ENCODE results near the gene GALNT7. TPM values are rescaled to one million over a fixed set of nuclear protein-coding genes. Genes with fewer than 3 reads are reported as not detected.

Gene GALNT7
- total and polyA plus RNA-seq, 2 donors (not counting 3 experiments of a cell fraction or from before 2014, with no cell fraction given), result 19.6 to 54.6 TPM

GRCh38 chr4:173274744-173275143 lies 106.1 kb downstream of the GALNT7 start:
- H3K4me3 ChIP-seq (replicated peaks in 1 of 3; ENCODE audit: insufficient read depth in 1 of 3, low read depth in 1 of 3, low read length in 3 of 3), result no peak overlapping the region
- POLR2A ChIA-PET, result no interaction called here
- FAIRE-seq (no peak), DNase-seq (ENCODE audit: low read depth, low spot score) (no peak)
- intact Hi-C loops (cut with micrococcal nuclease), result no loop called here
- H3K27ac ChIP-seq (ENCODE audit: insufficient read depth, low read depth, low read length), result no peak overlapping the region
- H3K4me1 ChIP-seq (ENCODE audit: control insufficient read depth, extremely low read depth, insufficient read depth, low read length), result no peaks in the 10 kb centered on the region
- dilution Hi-C loops (cut with MboI; ENCODE audit: extremely low pct_ligation_motif_present, low sequenced_read_pairs), result no loop called here
- H3K9me3 ChIP-seq (replicated peaks; ENCODE audit: control insufficient read depth, insufficient read depth, low read length), result no peaks in the 10 kb centered on the region
- no peaks in the 10 kb centered on the region for H3K36me3 ChIP-seq (ENCODE audit: control insufficient read depth in 2 of 2, extremely low read depth in 1 of 2, insufficient read depth in 2 of 2, low read length in 2 of 2)
- H2AFZ ChIP-seq (ENCODE audit: low read depth, low read length), result no peak overlapping the region
- no peaks in the 10 kb centered on the region for H3K9me1 ChIP-seq (replicated peaks; ENCODE audit: control insufficient read depth, extremely low read depth, insufficient read depth, low read length)
- TF ChIP-seq FOS (IDR thresholded peaks at IDR 0.05; ENCODE audit: borderline replicate concordance, insufficient read depth, low read length), result no peak
- no peak for TF ChIP-seq EZH2 (IDR thresholded peaks at IDR 0.05; ENCODE audit: borderline replicate concordance, low read depth, low read length, severe bottlenecking)
- TF ChIP-seq MAX (IDR thresholded peaks at IDR 0.05; ENCODE audit: insufficient read depth, insufficient read length), result no peak
- TF ChIP-seq MYC (IDR thresholded peaks at IDR 0.05; ENCODE audit: low read depth, low read length), result no peak
- no peak for TF ChIP-seq POLR2AphosphoS5 (IDR thresholded peaks at IDR 0.05; ENCODE audit: insufficient read depth, low read depth, low read length)
- TF ChIP-seq CTCF (IDR thresholded peaks at IDR 0.05; ENCODE audit: extremely low read depth in 1 of 2, insufficient read depth in 1 of 2, low read depth in 1 of 2, low read length in 2 of 2), result no peak
- TF ChIP-seq JUN (IDR thresholded peaks at IDR 0.05; ENCODE audit: borderline replicate concordance, insufficient read depth, insufficient read length, low read depth), result no peak
- TF ChIP-seq POLR2A (IDR thresholded peaks at IDR 0.05; ENCODE audit: low read depth, low read length), result no peak
- no peak for TF ChIP-seq GATA2 (IDR thresholded peaks at IDR 0.05; ENCODE audit: insufficient read depth, insufficient read length, low read depth, low read length)
- no peak overlapping the region for H3K4me2 ChIP-seq (ENCODE audit: insufficient read depth, low read length)
- no peak overlapping the region for H3K9ac ChIP-seq (replicated peaks; ENCODE audit: extremely low read depth, insufficient read depth, low read length)
- BruUV-seq (replicated peaks), result no TSS peak
- no peaks in the 10 kb centered on the region for H4K20me1 ChIP-seq (replicated peaks; ENCODE audit: control insufficient read depth, extremely low read depth, insufficient read depth, low read length)
- no peaks in the 10 kb centered on the region for H3K27me3 ChIP-seq (ENCODE audit: control insufficient read depth in 2 of 2, insufficient read depth in 2 of 2, low read length in 2 of 2)
- no peaks in the 10 kb centered on the region for H3K79me2 ChIP-seq (ENCODE audit: control insufficient read depth, insufficient read depth, low read length)
- CTCF ChIA-PET, result interaction anchor here (1.3 to 2.1 kb wide), 3 partner anchors 10 to 261 kb away, joined by 3 to 7 read pairs (median 6); no protein-coding TSS in a partner anchor

Measured in endothelial cell of umbilical vein (primary cell).